ENCODE results near the gene GJB2.

The GJB2 gene

DNA sequence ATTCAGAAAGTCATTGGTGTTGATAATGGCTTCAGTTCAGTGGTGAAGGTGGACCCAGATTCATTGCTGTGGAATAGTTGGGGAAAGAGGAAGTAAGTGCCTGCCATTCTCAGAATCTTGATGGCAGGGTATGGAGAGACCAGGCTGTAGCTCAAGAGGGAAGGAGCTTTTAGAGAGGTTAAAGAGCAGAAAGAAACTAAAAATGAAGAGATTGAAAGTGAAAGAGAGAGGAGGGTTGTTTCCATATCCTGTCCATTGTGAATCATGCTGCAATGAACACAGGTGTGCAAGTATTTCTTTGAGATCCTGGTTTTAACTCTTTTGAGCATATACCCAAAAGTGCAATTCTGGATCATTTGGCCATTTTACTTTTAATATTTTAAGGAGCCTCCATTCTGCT is 26.8 kb upstream of the GJB2 start:
- TF ChIP-seq, protein P1, sequence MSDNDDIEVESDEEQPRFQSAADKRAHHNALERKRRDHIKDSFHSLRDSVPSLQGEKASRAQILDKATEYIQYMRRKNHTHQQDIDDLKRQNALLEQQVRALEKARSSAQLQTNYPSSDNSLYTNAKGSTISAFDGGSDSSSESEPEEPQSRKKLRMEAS (IDR thresholded peaks at IDR 0.05; ENCODE audit: low read depth, low read length), result no peak
- no peak for TF ChIP-seq MYC (IDR thresholded peaks at IDR 0.05; ENCODE audit: low read depth, low read length)
- no peak for TF ChIP-seq POLR2A (IDR thresholded peaks at IDR 0.05; ENCODE audit: extremely low read depth, insufficient read length)
- TF ChIP-seq, protein P2, sequence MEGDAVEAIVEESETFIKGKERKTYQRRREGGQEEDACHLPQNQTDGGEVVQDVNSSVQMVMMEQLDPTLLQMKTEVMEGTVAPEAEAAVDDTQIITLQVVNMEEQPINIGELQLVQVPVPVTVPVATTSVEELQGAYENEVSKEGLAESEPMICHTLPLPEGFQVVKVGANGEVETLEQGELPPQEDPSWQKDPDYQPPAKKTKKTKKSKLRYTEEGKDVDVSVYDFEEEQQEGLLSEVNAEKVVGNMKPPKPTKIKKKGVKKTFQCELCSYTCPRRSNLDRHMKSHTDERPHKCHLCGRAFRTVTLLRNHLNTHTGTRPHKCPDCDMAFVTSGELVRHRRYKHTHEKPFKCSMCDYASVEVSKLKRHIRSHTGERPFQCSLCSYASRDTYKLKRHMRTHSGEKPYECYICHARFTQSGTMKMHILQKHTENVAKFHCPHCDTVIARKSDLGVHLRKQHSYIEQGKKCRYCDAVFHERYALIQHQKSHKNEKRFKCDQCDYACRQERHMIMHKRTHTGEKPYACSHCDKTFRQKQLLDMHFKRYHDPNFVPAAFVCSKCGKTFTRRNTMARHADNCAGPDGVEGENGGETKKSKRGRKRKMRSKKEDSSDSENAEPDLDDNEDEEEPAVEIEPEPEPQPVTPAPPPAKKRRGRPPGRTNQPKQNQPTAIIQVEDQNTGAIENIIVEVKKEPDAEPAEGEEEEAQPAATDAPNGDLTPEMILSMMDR (IDR thresholded peaks at IDR 0.05; ENCODE audit: low read depth, low read length), result no peak
- H3K4me3 ChIP-seq (ENCODE audit: low read depth, low read length), result no peak overlapping the region
- peak; percentile 27 for DNase-seq (ENCODE audit: low read depth)

DNA sequence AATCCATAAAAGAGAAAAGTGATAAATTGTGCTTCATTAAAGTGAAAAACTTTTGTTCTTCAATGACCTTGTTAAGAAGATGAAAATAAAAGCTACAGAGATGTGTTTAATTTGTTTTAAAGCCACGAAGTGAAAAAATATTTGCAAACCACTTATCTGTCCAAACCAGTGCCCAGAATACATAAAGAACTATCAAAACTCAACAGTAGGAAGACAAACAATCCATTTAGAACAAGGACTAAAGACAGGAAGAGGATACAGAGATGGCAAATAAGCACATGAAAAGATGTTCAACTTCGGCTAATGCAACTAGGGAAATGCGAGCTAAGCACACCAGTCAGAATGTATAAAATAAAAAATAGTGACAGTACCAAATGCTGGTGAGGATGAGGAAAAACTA is 24.4 kb upstream of the GJB2 start:
- no peak for DNase-seq (ENCODE audit: low read depth)
- TF ChIP-seq, protein P1 (IDR thresholded peaks at IDR 0.05; ENCODE audit: low read depth, low read length), result no peak
- TF ChIP-seq MYC (IDR thresholded peaks at IDR 0.05; ENCODE audit: low read depth, low read length) (no peak), POLR2A (IDR thresholded peaks at IDR 0.05; ENCODE audit: extremely low read depth, insufficient read length) (no peak)
- TF ChIP-seq, protein P2 (IDR thresholded peaks at IDR 0.05; ENCODE audit: low read depth, low read length), result no peak
- no peak overlapping the region for H3K4me3 ChIP-seq (ENCODE audit: low read depth, low read length)

DNA sequence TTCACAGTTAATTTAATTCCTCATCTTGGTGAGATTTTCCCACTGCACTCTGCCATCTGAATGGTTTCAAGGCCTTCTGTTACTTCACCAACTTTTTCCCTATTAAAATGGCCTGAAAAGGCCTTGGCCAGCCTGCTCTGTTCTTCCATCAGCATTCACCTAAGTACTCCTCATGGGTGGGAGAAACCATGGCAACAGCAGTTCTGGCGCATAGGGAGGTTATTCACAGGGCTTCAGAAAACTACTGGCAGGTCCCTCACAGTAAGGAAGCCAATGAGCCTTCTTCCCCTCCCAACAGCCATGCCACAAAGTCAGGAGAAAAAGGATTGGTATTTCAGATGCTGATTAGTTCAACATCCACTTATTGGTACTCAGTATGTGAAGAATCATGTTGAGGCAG is 17.2 kb upstream of the GJB2 start:
- H3K4me3 ChIP-seq (ENCODE audit: low read depth, low read length), result no peak overlapping the region
- TF ChIP-seq, protein P1 (IDR thresholded peaks at IDR 0.05; ENCODE audit: low read depth, low read length), result no peak
- TF ChIP-seq POLR2A (IDR thresholded peaks at IDR 0.05; ENCODE audit: extremely low read depth, insufficient read length) (no peak), MYC (IDR thresholded peaks at IDR 0.05; ENCODE audit: low read depth, low read length) (no peak)
- TF ChIP-seq, protein P2 (IDR thresholded peaks at IDR 0.05; ENCODE audit: low read depth, low read length), result no peak
- no peak for DNase-seq (ENCODE audit: low read depth)

DNA sequence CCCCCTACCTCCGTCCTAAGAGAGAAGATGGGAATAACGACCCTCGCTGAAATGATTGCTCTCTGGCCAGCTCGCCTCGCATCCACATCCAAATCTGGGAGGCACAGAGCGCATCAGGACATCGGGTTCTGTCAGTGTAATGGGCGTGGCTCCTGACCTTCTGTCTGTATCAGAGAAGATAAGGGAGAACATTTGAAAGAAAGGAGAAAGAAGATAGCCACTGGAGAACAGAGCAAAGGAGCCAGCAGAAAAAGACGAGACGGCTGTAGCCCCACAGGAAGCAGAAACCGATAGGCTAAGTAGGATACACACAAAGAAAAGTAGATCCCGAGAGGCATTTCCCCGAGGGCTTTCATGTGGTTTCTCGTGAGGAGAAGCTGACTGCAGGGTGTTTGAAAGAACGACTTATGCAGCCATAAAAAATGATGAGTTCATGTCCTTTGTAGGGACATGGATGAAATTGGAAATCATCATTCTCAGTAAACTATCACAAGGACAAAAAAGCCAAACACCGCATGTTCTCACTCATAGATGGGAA is 14.0 kb upstream of the GJB2 start:
- H3K4me3 ChIP-seq (ENCODE audit: low read depth, low read length), result no peak overlapping the region
- DNase-seq (ENCODE audit: low read depth), result no peak
- TF ChIP-seq MYC (IDR thresholded peaks at IDR 0.05; ENCODE audit: low read depth, low read length) (no peak), POLR2A (IDR thresholded peaks at IDR 0.05; ENCODE audit: extremely low read depth, insufficient read length) (no peak)
- TF ChIP-seq, protein P2 (IDR thresholded peaks at IDR 0.05; ENCODE audit: low read depth, low read length), result no peak
- TF ChIP-seq, protein P1 (IDR thresholded peaks at IDR 0.05; ENCODE audit: low read depth, low read length), result no peak

DNA sequence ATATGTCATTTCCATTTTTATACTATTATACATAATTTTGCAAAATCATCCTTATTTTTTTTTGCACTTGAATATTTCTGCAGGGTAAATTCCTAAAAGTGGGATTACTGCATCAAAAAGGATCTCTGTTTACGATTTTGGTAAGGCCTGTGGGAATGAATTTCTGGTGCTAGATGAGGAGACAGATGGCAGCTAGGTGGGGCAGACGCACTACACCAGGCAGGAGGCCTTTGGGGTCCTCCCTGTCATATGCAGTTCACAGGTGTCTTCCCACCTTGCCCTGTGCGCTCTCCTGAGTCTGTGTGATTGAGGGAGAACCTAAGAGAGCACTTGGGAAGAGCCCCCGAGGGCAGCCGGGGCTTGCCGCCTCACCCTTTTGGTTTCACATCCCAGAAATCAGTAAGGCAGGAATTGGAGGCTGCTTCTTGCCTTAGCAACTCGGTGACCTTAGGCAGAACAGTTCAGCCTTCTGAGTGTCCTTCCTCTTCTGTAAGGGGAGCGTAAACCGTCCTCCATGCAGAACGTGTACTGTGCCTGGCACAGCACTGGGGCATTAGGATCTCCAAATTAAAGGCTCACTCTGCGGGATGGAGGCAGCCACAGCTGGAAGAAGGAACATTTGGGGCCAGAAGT is 13.4 kb upstream of the GJB2 start:
- TF ChIP-seq, protein P2 (IDR thresholded peaks at IDR 0.05; ENCODE audit: low read depth, low read length), result no peak
- TF ChIP-seq, protein P1 (IDR thresholded peaks at IDR 0.05; ENCODE audit: low read depth, low read length), result no peak
- TF ChIP-seq POLR2A (IDR thresholded peaks at IDR 0.05; ENCODE audit: extremely low read depth, insufficient read length) (no peak), MYC (IDR thresholded peaks at IDR 0.05; ENCODE audit: low read depth, low read length) (no peak)
- no peak for DNase-seq (ENCODE audit: low read depth)

More for the DNA sequence above, 13.4 kb upstream of the GJB2 start:
- no peak overlapping the region for H3K4me3 ChIP-seq (ENCODE audit: low read depth, low read length)

Data from NB4 (cell line).